Measurements from ENCODE around the gene MAFG.

MAFG gene

DNA sequence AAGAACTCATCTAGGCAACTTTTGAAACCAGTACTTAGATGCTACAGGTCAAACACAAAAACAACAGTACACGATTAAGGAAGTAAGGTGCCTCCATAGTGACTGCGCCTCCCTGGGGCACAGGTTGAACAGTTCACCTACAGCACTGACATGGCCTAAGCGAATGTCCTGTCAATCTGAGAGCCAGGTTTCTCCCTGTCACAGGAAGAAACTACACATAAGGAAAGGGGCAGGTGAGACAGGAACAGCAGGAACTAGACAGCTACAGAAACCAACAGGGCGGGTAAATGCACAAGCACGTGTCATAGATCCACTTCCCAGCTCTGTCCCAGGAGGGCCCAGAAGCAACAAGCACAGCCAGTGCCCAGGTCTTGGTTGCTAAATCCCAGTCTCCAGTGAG lies 48.4 kb downstream of the MAFG start:
- Histone ChIP-seq H3K9me3 (ENCODE audit: control insufficient read depth, insufficient read depth, low read length) (no peaks in the 10 kb centered on the region), H3K4me1 (ENCODE audit: insufficient read depth, low read length) (no peaks in the 10 kb centered on the region), H3K9ac (ENCODE audit: low read depth, low read length) (no peak overlapping the region), H3K36me3 (ENCODE audit: insufficient read depth, low read length) (peaks cover 10% of the 10 kb centered on the region)

DNA sequence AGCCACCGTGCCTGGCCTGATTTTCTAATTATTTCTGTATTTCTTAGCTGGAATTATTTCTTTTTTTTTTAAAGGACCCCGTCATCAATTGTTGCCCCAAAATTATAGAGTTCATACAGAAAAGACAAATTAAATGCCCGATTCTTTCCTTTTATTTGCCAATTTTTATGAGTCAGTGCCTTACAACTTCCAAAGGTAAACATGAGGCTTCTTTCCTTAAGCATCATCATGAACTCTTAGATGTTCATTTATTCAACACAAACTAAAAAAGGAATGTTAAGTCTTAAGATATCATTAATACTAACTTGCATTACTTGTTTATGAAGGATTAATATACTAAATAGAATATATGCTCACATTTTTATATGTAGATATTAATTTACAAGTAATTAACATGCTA lies 49.2 kb downstream of the MAFG start:
- no peaks in the 10 kb centered on the region for H3K9me3 ChIP-seq (ENCODE audit: control insufficient read depth, insufficient read depth, low read length)
- H3K4me1 ChIP-seq (ENCODE audit: insufficient read depth, low read length), result no peaks in the 10 kb centered on the region
- no peak overlapping the region for H3K9ac ChIP-seq (ENCODE audit: low read depth, low read length)
- H3K36me3 ChIP-seq (ENCODE audit: insufficient read depth, low read length), result peaks cover 8% of the 10 kb centered on the region

DNA sequence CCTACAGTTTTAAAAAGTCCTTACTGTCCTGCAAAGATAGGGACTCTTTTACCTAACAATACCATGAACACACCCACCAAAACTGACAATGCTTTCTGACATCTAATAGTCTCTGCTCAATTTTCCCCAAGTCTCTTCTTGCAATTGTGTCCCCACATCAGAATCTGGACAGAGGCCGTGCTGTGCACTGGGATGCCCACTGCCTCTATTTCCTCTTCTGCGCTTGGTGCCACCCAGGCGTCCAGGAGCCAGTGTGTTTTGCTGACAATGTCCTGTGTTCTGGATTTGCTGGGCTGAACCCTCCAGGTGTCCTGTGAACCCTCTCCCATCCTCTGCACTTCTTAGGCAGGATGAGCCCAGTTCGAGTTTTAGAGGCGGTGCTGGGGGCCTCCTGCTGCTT lies 50.0 kb downstream of the MAFG start:
- no peaks in the 10 kb centered on the region for H3K4me1 ChIP-seq (ENCODE audit: insufficient read depth, low read length)
- H3K36me3 ChIP-seq (ENCODE audit: insufficient read depth, low read length), result peaks cover 7% of the 10 kb centered on the region
- no peaks in the 10 kb centered on the region for H3K9me3 ChIP-seq (ENCODE audit: control insufficient read depth, insufficient read depth, low read length)
- H3K9ac ChIP-seq (ENCODE audit: low read depth, low read length), result no peak overlapping the region

DNA sequence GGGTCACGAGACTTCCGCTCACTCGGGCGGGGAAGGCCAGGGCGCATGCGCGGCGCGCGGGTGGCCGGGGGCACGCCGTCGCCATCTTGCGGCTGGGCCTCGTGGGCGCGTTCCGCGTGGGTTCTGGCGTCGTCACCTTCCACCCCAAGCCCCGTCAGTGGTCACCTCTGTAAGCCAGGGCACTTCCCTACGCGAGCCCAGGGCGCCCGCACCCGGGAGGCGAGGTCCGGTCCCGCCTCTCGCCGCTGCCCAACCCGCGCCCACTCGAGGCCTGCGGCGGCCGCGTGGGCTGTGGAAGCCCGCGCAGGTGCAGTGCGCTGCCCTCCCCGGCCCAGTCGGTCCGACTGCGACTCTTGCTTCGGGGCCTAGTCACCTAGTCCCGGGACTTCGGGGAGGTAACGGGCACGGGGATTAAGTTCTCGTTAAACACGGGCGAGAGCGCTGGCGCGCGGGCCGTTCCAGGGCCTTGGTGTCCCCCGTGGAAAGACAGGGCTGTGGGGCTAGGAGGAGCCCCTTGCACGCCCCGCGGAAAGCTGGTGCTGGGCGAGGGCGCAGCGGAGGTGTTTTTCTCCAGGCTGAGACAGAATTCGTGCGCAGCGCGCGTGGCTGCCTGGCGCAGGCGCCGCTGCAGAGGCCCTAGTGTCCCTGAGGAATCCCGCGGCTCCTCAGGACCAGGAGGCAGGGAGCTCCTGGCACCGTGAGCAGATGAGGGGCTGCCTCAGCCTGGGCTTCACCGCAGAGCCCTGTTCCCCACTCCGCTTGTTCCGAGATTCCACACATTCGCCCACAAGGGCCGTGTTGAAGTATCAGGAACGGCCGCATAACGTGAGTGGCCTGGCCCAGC lies 55.9 kb downstream of the MAFG start:
- H3K36me3 ChIP-seq (ENCODE audit: insufficient read depth, low read length), result no peaks in the 10 kb centered on the region
- H3K9ac ChIP-seq (ENCODE audit: low read depth, low read length), result peak overlapping the region; percentile 92
- H3K4me1 ChIP-seq (ENCODE audit: insufficient read depth, low read length), result peaks cover 26% of the 10 kb centered on the region; the same call in 1 of the 2 replicates
- H3K9me3 ChIP-seq (ENCODE audit: control insufficient read depth, insufficient read depth, low read length), result no peaks in the 10 kb centered on the region

DNA sequence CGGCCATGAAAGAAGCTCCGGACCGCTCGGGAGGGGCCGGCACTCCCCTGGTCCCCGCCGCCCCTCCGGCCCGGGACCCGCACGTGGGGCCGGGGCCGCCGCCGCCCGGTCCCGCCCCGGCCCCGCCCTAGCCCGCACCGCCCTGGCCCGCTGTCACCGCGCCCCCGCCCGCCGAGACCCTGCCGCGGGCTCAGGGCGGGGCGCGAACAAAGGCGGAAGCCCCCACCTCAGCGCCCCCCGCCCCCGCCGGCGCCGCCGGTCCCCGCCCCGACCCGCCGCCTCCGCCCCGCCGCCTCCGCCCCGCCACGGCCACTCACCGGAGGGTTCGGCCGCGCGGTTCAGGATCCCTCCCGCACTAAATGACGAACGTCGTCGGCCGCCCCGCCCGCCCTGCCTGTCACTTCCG lies 56.6 kb downstream of the MAFG start, which contains the start of gene ARHGDIA:
Gene ARHGDIA, minus strand, starts transcription at position 357 of the 406 bp plus-strand sequence. CDS start 1,407 bp downstream, outside the sequence.
- Histone ChIP-seq H3K36me3 (ENCODE audit: insufficient read depth, low read length) (peaks cover 2% of the 10 kb centered on the region; the same call in 1 of the 2 replicates), H3K4me1 (ENCODE audit: insufficient read depth, low read length) (peaks cover 29% of the 10 kb centered on the region; the same call in 1 of the 2 replicates), H3K9me3 (ENCODE audit: control insufficient read depth, insufficient read depth, low read length) (no peaks in the 10 kb centered on the region), H3K9ac (ENCODE audit: low read depth, low read length) (peak within 1 kb of the TSS; percentile 92)

DNA sequence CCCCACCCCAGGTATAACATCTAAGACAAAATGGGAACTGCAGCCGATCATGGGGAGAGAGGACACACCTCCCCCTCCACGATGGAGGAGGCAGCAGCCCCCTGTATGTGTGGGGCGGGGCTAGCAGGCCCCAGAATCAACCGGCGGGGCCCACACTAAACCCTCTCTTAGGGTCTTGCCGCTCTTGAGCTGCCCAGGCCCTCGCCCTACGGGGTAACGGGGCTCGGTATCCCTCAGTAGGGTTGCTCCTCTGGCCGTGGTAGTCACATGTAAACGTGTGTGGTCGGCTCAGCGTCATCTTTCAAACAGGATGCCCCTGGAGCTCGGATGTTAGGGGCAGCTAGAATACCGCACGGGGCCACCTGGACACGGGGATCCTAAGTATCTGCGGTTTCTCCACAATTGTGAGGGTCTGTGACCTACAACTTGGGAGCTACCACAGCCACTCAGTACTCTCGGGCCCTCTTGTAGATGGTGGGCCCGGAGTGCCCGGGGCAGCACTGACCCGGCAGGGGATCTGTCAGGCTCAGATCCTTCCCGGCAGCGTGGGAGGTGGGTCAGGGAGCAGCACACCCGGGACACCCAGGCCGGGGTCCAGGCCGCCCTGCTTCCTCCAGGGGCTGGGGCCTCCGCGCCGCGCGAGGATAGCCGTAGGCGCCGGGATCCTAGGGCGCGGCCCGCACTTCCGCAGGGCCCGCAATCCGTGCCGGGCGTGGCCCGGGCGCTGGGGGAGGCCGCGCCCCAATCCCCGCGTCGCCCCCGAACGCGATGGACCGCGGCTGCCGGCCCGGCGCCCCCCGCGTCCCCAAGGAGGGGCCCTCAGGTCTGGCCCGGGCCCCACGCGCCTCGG lies 57.2 kb downstream of the MAFG start:
- H3K4me1 ChIP-seq (ENCODE audit: insufficient read depth, low read length), result peaks cover 29% of the 10 kb centered on the region; the same call in 1 of the 2 replicates
- H3K36me3 ChIP-seq (ENCODE audit: insufficient read depth, low read length), result peaks cover 4% of the 10 kb centered on the region; the same call in 1 of the 2 replicates
- H3K9me3 ChIP-seq (ENCODE audit: control insufficient read depth, insufficient read depth, low read length), result no peaks in the 10 kb centered on the region
- peak overlapping the region; percentile 90 for H3K9ac ChIP-seq (ENCODE audit: low read depth, low read length)

DNA sequence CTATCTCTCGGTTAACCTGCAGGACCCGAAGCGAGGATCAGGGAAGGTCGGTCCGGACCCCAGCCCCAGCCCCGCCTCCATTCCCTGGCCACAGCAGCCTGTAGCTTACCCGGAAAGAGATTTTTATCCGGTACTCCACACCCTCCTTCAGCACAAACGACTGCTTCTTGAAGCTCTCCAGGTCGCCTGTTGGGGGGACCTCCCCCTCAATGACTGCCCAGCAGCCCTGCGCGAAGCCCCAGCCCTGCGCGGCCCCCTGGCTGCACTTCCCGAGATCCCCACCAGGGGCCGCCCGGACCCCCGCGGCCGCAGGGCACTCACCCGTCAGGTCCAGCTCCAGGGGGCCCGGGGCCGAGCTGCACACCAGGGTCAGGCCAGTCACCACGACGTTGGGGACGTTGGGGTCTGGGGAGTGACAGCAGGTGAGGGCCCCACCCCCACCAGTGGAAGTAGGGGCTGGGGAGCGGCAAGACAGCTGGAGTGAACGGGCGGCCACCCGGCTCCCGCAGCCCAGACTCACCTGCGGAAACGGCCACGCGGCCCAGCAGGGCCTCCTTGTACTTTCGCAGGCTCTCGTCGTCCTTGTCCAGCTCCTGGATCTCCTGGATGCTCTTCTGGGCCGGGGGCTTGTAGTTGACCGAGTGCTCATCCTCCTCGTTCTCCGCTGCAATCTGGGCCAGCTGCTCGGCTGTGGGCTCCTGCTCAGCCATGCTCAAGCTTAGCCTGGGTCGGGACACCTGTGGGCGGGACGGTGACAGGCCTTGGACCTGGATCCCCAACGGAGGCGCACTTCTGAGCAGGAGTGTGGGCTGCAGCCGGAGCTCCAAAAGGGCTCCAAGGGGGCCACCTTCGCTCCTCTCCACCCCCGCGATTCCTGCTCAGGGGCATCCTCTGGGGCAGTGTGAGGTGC lies 58.1 kb downstream of the MAFG start:
- Histone ChIP-seq H3K9ac (ENCODE audit: low read depth, low read length) (peak overlapping the region; percentile 90), H3K4me1 (ENCODE audit: insufficient read depth, low read length) (peaks cover 29% of the 10 kb centered on the region; the same call in 1 of the 2 replicates), H3K9me3 (ENCODE audit: control insufficient read depth, insufficient read depth, low read length) (no peaks in the 10 kb centered on the region), H3K36me3 (ENCODE audit: insufficient read depth, low read length) (peaks cover 4% of the 10 kb centered on the region; the same call in 1 of the 2 replicates)

DNA sequence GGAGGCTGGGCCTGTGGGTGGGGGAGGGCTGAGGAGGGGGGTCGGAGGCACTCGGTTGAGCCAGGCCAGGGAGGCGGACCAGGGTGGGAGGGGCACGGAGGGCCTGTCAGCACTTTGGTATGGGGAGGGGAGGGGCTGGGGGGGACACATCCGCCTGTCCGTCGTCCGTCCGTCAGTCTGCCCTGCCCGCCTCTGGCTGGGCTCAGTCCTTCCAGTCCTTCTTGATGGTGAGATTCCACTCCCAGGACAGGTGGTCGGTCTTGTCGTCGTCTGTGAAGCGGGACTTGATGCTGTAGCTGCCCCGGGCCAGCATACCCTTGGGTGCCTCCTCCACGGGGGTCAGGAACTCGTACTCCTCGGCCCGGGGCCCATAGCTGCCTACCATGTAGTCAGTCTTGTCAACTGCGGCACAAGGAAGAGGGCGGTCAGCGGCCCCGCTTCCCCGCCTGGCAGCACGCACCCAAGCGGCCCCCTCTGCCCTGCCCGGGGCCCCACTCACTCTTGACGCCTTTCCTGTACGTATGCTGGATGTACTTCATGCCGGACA lies 58.8 kb downstream of the MAFG start:
- Histone ChIP-seq H3K9ac (ENCODE audit: low read depth, low read length) (peak overlapping the region; percentile 90), H3K36me3 (ENCODE audit: insufficient read depth, low read length) (peaks cover 5% of the 10 kb centered on the region), H3K9me3 (ENCODE audit: control insufficient read depth, insufficient read depth, low read length) (no peaks in the 10 kb centered on the region), H3K4me1 (ENCODE audit: insufficient read depth, low read length) (peaks cover 29% of the 10 kb centered on the region; the same call in 1 of the 2 replicates)
